ENCODE results near the gene DYNC2H1.
"Not testable (repeated sequence)": the region's sequence is repeated elsewhere in the genome, so short reads cannot be mapped to it uniquely, and the experiment has no call there.

The DYNC2H1 gene

GRCh38 chr11:103108933-103109817, at the start of gene DYNC2H1:
Gene DYNC2H1, plus strand, starts transcription at chr11:103109426. Its CDS starts 149 bp downstream, at chr11:103109575.
- peak; percentile 94 for DNase-seq

GRCh38 chr11:103061656-103062055, 47.6 kb upstream of the DYNC2H1 start:
- no peak for DNase-seq

- peak; percentile 44 for DNase-seq
Observed at GRCh38 chr11:103067118-103067517, 42.1 kb upstream of the DYNC2H1 start.

DNA sequence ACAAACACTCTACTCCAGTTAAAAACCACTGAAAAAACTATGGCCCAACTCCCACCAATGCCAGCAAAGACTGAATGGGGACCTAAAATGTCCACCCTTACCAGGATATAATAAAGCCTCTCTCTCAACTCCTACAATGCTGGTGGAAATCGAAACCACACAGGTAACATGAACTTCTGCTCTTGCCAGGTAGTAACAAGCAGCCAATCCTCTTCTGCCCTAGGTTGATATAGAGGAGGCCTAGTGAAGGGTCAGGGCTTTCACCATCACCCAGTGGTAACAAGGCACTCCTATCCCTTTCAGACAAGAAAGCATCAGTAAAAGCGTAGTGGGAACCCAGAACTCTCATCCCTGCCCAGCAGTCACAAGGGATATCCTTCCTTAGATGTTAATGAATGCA, 39.9 kb upstream of the DYNC2H1 start:
- no peak for DNase-seq

DNA sequence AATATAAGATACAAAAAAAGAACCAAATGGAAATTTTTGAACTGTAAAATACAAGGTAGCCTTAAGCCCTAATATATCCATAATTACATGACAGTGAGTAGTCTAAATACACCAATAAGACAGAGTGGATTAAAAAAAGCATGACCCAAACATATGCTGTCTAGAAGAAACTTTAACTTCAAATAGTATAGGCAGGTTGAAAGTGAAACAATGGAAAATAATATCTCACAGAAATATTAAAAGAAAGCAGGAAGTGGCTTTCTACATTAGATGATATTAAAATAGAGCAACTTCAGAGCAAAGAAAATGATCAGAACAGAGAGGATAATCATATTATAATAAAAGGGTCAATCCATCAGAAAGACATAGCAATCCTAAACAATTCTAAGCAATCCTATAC, 39.1 kb upstream of the DYNC2H1 start:
- DNase-seq, result no peak

GRCh38 chr11:103071008-103071407, 38.2 kb upstream of the DYNC2H1 start:
- no peak for DNase-seq

- DNase-seq, result no peak
Observed at GRCh38 chr11:103076361-103076760, 32.9 kb upstream of the DYNC2H1 start.

DNA sequence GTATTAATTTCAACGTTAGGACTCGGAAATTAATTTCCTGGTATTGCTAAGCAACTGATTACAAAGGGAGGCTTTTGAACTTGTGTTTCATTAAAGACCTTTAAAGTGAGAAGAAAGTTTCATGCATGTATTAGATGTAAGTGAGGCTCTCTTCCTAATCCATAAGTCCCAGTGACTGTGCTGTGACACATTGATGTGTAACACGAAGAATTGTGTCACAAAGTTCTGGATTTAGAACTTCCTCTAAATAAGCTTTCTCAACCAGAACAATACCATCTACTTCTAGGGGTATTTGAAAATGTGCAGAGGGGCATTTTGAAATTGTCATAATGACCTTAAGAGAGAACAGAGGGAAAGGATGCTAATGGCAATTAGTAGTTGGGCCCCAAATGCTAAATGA, 31.7 kb upstream of the DYNC2H1 start:
- no peak for DNase-seq

GRCh38 chr11:103078710-103079109, 30.5 kb upstream of the DYNC2H1 start:
- DNase-seq, result no peak

GRCh38 chr11:103079833-103080232, 29.4 kb upstream of the DYNC2H1 start:
- DNase-seq, result no peak

DNA sequence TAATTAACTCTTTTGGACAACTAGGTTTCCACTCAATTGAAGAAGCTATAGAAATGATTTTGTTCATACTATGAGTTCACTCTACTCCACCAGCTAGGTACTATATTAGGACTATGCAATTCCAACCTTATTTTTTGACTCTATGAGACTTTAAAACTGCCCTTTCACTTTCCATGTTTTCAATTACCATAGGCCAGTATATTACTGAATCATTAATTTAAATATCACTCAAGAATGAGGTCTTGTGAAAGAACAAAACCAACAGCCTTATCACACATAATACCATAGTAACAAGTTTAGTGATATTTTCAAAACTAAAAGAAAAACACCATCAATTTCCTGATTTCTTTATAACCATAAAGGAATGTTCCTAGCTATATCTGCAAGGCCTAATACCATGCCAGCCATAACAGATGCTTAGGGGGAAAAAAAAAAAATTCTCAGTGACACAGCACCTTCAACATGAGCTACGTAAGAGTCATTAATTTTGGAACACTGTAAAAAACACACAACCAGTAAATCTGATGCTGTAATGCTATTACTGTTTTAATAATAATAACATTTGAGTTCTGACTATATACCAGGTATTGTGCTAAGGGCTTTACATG, 23.4 kb upstream of the DYNC2H1 start:
- no peak for DNase-seq

DNA sequence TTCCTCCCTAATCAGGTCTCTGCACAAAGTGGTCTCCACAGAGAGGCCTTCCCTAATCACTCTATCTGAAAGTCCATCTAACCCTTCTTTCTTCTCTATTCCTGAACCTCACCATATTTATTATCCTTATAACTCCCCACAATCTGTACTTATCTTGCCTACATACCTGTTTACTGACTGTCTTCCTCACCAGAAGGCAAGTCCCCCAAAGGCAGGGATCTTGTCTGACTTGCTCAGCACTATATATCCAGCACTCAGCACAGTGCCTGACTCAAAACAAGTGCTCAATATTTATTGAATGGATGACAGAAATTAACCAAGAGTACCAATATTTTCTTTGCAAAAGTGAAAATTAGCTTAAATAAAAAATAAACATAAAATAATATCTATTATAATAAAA, 22.8 kb upstream of the DYNC2H1 start:
- no peak for DNase-seq

- DNase-seq, result peak; percentile 76
Observed at GRCh38 chr11:103091064-103091800, 18.0 kb upstream of the DYNC2H1 start.

DNA sequence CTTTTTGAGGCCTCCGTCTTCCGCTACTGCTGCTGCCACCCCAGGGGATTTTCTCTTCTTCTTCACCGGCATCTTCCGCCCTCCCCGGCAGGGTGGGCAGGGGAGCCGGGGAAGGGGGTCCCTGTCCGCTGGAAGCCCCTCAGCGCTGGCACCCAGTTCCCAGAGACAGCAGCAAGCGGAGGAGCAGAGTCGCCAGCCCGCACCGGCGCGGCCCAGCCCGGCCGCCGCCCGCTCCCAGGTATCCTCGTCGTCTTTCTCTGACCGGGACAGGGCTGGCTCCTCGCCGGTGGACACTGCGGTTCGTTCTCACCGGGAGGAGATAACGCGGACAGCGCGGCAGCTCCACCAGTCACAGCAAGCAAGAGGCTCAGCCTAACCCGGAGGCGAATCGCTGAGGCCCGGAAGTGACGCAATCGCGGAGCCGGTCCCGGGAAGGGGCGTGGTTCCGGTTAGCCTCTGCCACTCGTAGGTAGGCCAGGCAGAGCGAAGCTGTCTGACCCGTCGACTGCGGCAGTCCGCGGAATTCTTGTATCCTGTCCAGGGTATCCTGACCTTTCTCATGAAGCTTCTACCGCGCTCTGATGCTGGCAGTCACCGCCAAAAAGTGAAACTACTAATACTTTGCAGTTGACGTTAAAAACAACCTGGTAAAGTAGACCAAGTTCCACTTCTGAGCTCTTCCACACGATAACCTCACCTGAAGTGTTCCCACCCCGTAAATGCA, 17.3 kb upstream of the DYNC2H1 start, which contains the start of gene DCUN1D5:
TSS of gene DCUN1D5 (minus strand) at position 360 of the 724 bp plus-strand sequence. CDS start at position 72, 288 bp downstream.
- DNase-seq, result peak; percentile 97

DNA sequence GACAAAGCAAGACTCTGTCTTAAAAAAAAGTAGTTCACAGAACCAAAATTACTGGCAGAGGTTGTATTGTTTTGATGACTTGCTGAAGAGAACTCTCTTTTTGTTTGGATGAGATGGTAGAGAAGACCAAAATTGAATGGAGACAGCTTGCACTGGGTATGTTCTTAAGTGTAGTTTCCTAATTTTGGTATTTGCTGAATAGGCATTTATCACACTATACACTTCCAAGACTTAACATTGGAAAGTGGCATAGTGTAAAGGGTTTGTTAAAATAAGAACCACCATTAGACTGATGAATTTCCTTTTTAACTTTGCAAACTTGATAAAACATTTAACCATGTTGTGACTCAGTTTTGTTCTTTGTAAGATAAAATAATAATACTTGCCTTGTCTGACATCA, 11.9 kb upstream of the DYNC2H1 start:
- no peak for DNase-seq

GRCh38 chr11:103109818-103110388, 677 bp downstream of the DYNC2H1 start:
- DNase-seq, result no peak

DNA sequence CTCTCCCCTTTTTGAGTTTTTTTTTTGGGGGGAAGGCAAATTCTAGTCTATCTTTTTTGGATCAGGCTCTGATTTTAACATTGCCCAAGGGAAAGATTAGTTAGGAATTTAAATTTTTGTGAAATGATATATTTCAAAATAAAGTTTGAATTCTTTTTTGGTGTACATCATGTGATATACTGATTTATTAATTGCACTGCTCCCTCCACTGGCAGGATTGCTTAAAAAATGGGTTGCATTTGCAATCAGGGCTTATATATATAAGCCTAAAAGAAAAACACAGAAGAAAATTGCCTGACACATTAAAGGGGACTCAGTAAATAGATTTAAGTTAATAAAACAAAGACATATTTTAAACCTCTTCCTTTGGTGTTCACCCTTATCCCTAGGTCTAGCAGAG, 1.2 kb downstream of the DYNC2H1 start:
- DNase-seq, result peak; percentile 43

DNA sequence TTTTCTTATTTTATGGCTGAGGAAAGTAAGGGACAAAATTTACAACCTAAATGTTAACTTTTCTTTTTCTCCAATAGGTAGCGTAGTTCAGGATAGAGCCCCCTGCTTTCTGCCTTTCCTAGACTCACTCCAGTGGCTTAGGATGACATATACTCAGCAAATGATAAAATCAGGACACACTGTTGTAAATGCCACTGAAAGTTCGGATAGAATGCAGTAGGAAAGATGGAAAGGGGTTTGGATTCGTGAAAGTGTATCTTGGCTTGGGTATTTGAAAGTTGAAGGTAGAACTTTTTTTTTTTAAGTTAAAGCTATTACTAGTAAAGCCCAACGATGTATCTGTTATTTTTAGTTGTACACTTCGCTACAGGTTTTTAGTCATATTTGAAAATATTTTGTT, 2.2 kb downstream of the DYNC2H1 start:
- DNase-seq, result no peak

- DNase-seq, result no peak
Observed at GRCh38 chr11:103112364-103112763, 3.1 kb downstream of the DYNC2H1 start.

DNA sequence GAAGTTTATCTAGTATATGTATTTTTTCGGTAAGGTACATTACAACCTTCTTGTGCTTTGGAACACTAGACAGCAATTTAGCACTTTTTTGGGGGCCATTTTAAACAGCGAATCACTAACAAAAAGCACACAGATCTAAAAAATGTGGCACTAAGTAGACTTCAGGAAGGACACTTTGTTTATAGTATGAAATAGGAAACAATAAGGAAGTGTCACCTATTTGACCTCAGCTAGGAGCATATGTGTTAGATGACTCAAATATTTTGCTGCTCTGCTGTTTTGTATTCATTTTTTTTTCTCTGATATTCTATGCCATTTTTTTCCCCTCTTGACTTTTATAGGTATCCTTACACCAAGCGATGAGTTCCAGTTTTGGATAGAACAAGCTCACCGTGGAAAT, 5.6 kb downstream of the DYNC2H1 start:
- DNase-seq, result no peak

DNA sequence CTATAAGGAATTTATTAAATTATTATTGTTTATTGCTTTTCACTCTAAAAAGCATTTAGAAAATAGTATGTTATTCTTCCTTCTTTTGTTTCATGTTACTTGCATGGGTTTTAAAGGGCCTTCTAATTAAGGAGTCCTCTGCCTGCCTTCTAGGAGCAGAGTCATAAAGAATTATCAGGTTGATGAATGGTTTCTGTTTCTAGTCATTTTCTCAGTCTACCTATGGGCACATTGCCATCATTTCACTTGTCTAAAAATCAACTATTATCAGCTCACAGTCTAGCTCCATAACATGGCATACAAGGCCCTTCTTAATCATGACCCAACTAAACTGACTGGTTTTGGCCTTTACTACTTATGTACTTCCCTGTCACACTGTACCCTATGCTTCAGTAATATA, 16.2 kb downstream of the DYNC2H1 start:
- DNase-seq, result no peak

- not testable (repeated sequence) for DNase-seq
Observed at GRCh38 chr11:103141986-103142385, 32.8 kb downstream of the DYNC2H1 start.
